Sciatic nerve (tissue), 2 donors: ENCODE data around the gene WFS1. TPM values are rescaled to one million over a fixed set of nuclear protein-coding genes. Genes with fewer than 3 reads are reported as not detected.
A peak's percentile ranks its signal among the peaks of the same experiment; 100 is the strongest.

Experiments
- ATAC-seq: fragments of 200-7000 bp; cut with Tn5 transposase; one replicate; pipeline ENCODE4 v1.9.1; 2020; ENCODE audit warnings: mild to moderate bottlenecking, moderate library complexity
- DNase-seq: peaks from one replicate; pipeline ENCODE4 v3.0.0-alpha.2; 2020; ENCODE audit warnings: low spot score
- intact Hi-C: fragments of 100-400 bp; cut with DNase I; formaldehyde crosslinking; loops from one replicate; pipeline ENCODE4 v1.14.2; 2022
- total RNA-seq: library from RNA; stranded (reverse); fragmentation: NEBNext Ultra II Directional; extraction: Animal tissue kit (Norgen Biotek cat#: 25700); gene quantifications from one replicate; pipeline ENCODE4 v1.2.1, GENCODE V29; 2021
- donor health status: DM: no; HTN: no; CAD: no.
- donor health status: DM: no; HTN: no; CAD: no.

The WFS1 gene
- total RNA-seq, 1 donor from 2014 or later: 39.2 TPM

DNA sequence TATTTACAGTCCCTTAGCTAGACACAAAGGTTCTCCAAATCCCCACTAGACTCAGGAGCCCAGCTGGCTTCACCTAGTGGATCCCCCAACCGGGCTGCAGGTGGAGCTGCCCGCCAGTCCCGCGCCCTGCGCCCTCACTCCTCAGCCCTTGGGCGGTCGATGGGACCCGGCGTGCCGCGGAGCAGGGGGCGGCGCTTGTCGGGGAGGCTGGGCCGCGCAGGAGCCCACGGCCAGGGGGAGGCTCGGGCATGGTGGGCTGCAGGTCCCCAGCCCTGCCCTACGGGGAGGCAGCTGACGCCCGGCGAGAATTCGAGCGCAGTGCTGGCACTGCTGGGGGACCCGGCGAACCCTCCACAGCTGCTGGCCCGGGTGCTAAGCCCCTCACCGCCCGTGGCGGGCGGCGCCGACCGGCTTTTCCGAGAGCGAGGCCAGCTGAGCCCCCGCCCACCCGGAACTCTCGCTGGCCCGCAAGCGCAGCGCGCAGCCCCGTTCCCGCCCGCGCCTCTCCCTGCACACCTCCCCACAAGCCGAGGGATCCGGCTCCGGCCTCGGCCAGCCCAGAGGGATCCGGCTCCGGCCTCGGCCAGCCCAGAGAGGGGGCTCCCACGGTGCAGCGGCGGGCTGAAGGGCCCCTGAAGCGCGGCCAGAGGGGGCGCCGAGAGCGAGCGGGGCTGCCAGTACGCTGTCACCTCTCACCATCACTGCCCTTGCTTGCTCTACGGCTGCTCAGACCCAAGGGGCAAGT lies 39.4 kb downstream of the WFS1 start:
- intact Hi-C loops: no loop called here
- no peak for DNase-seq
- ATAC-seq: no peak

GRCh38 chr4:6309777-6310176 lies 40.1 kb downstream of the WFS1 start:
- ATAC-seq (no peak), DNase-seq (no peak)
- intact Hi-C loops: no loop called here

GRCh38 chr4:6313216-6313615 lies 43.6 kb downstream of the WFS1 start:
- intact Hi-C loops: no loop called here
- DNase-seq (no peak), ATAC-seq (no peak)

DNA sequence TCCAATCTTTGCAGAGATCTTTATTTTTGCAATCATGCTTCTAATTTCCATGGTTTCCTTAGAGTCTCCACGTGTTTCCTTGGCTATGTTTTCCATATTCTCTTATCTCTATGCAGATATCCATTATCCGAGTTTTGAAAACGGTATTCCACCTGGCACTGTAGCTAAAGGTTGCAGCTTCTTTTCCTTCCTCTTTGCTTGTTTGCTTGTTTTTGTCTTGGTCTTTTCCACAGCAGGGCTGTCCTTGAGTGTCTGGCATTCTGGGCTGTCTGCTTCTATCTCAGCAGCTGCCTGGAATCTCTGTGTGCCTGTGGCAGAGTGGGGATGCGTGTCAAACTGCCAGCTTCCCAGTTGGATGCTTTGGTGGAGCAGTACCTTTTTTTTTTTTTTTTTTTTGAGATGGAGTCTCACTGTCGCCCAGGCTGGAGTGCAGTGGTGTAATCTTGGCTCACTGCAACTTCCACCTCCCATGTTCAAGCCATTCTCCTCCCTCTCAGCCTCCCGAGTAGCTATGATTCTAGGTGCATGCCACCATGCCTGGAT lies 46.9 kb downstream of the WFS1 start:
- no peak for ATAC-seq

DNA sequence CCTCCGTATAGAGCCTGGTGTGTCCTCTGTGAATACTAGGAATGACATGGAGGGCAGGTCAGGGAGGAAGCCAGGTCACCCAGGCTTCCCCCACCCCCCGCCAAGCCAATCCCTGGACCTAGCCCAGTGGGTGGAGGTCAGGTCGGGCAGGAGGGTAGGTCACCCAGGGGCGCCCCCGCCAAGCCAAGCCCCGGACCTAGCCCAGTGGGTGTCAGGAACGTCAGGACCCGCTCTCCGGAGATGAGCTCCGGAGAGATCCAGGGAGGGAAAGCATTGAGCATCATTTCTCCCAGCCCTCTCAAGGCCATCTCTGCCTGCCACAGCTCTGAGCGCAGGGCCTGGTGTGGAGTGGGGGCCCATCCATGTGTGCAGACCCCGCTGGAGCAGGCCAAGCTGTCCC lies 48.6 kb downstream of the WFS1 start:
- DNase-seq: no peak
- ATAC-seq: no peak
- intact Hi-C loops: no loop called here

More for the DNA sequence above, 46.9 kb downstream of the WFS1 start:
- intact Hi-C loops: no loop called here
- DNase-seq: no peak

- no peak for DNase-seq
- intact Hi-C loops: no loop called here
- no peak for ATAC-seq
Measured at GRCh38 chr4:6319530-6320150, 50.0 kb downstream of the WFS1 start.

GRCh38 chr4:6320663-6321062 lies 51.0 kb downstream of the WFS1 start:
- DNase-seq (no peak), ATAC-seq (no peak)
- intact Hi-C loops: no loop called here

DNA sequence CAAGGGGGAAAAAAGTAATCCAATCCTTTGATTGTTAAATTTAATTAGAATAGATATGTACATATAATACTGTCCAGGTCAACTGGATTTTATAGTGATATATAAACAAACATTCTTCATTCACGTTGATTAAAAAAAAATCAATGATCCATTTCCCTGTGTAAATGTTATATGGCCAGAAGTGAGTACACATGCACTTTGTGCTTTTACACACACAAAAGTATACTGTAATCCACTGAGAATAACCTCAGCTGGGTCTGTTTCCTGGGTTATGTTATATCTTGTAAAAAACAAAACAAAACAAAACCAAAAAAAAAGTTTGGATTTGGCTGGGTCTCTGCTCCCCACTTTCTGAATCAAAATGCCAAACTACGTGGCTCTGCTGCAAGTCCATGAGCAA lies 51.7 kb downstream of the WFS1 start:
- DNase-seq (no peak), ATAC-seq (no peak)
- intact Hi-C loops: no loop called here

GRCh38 chr4:6322067-6322760 lies 52.6 kb downstream of the WFS1 start:
- intact Hi-C loops: no loop called here
- no peak for DNase-seq
- ATAC-seq: no peak

- no peak for DNase-seq
- intact Hi-C loops: no loop called here
- ATAC-seq: no peak
Measured at GRCh38 chr4:6322761-6323566, 53.3 kb downstream of the WFS1 start.

DNA sequence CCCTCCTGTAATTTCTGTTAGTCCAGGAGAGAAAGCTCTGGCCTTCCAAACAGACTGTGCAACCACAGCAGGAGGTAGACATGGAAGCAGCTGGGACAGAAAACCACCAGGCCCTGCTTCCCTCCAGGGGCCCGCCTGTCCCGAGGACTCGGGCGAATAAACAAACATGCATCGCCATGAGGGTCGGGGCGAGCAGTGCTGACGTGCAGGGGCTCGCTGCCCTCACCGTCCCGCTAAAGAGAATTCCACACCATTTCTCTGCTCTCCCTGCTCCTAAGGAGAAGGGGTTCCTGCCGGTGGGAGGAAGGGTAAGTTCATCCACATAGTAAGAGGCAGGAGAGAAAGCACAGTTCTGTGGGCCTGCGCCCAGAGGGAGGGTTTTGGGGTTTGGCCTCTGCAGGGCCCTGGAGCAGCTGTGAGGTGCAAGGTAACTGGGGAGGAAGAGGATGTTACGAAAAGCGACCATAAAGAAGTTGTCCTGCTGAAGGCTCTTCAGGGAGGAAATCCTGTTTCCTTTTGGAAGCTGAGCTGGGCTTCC lies 54.9 kb downstream of the WFS1 start:
- DNase-seq (no peak), ATAC-seq (no peak)
- intact Hi-C loops: no loop called here

GRCh38 chr4:6324999-6325787 lies 55.5 kb downstream of the WFS1 start:
- intact Hi-C loops: no loop called here
- ATAC-seq: no peak
- DNase-seq: no peak

DNA sequence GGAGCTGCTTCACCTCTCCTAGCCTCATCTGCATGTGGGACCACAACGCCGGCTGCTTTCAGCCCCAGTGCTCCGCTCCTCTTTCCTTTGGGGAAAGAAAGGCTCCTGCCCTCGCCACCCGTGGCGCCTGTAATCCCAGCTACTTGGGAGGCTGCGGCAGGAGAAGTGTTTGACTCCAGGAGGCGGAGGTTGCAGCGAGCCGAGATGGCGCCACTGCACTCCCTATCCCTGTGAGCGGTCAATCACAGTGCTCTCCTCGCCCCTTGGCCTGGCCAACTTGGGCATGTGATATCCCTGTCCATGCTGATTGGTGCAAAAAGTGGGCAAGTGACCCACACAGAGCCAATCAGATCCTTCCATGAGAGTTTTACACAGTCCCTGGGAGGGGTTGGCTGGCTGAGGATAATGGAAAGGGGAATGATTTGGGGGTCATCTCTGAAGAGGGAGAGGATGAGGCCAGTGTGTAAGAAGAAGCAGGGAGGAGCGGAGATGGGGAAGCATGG lies 56.2 kb downstream of the WFS1 start:
- intact Hi-C loops: loop anchor here (2.0 kb wide), 1 partner anchor 73 kb away; no protein-coding TSS in a partner anchor
- ATAC-seq: no peak
- no peak for DNase-seq

- intact Hi-C loops: loop anchor here (2.0 kb wide), 1 partner anchor 74 kb away; no protein-coding TSS in a partner anchor
Measured at GRCh38 chr4:6326312-6327060, 56.8 kb downstream of the WFS1 start.

GRCh38 chr4:6327220-6327917 lies 57.7 kb downstream of the WFS1 start:
- ATAC-seq (peak; percentile 86), DNase-seq (peak; percentile 90)
- intact Hi-C loops: loop anchor here (2.0 kb wide), 1 partner anchor 75 kb away; no protein-coding TSS in a partner anchor

More at GRCh38 chr4:6326312-6327060, 56.8 kb downstream of the WFS1 start:
- no peak for DNase-seq
- ATAC-seq: no peak

GRCh38 chr4:6328526-6328925 lies 58.9 kb downstream of the WFS1 start:
- ATAC-seq: no peak
- DNase-seq: no peak
- intact Hi-C loops: no loop called here
